PFSK-1 (cell line): ENCODE results near the gene N4BP2L2.

Experiments
- FOXP2 ChIP-seq: optimal IDR thresholded peaks from 2 replicates; pipeline ENCODE3; 2011; ENCODE audit warnings: borderline replicate concordance, control low read depth, inconsistent platforms; ENCODE audit not compliant: insufficient read depth; ENCODE audit errors: extremely low read length, extremely low read depth
- POLR2AphosphoS5 ChIP-seq: IDR thresholded peaks from 2 replicates; pipeline ENCODE4 v1.6.1; 2012; ENCODE audit warnings: low read depth, mild to moderate bottlenecking, control low read depth, low read length, moderate library complexity
- REST ChIP-seq, 2 experiments: IDR thresholded peaks; 2 replicates each; pipeline versions ENCODE4 v1.6.1 to v1.8.0; 2011 to 2012; ENCODE audit warnings: low read depth in 2 of 2, low read length in 2 of 2, control low read depth in 1 of 2, inconsistent platforms in 1 of 2, mild to moderate bottlenecking in 1 of 2, moderate library complexity in 1 of 2; ENCODE audit not compliant: insufficient read depth in 1 of 2
- SIN3A ChIP-seq: IDR thresholded peaks from 2 replicates; pipeline ENCODE4 v1.6.1; 2012; ENCODE audit warnings: mild to moderate bottlenecking, low read length, moderate library complexity, borderline replicate concordance; ENCODE audit not compliant: insufficient read depth
- TAF1 ChIP-seq: IDR thresholded peaks from 2 replicates; pipeline ENCODE4 v1.6.1; 2012; ENCODE audit warnings: low read length, control low read depth, borderline replicate concordance; ENCODE audit not compliant: insufficient read depth

- TF ChIP-seq REST (IDR thresholded peaks at IDR 0.05; ENCODE audit: insufficient read depth in 1 of 2, low read depth in 2 of 2, low read length in 2 of 2) (no peak), POLR2AphosphoS5 (no peak), TAF1 (no peak), SIN3A (no peak), FOXP2 (no peak)
Measured at GRCh38 chr13:32582991-32583390, 44.4 kb upstream of the N4BP2L2 start.
